HepG2 (cell line): Measurements from ENCODE around the gene ULBP1. TPM values are rescaled to one million over a fixed set of nuclear protein-coding genes. Genes with fewer than 3 reads are reported as not detected.

Experiments
- ATF2 ChIP-seq: sonication (generic); formaldehyde crosslinking; IDR thresholded peaks from 2 replicates; pipeline ENCODE4 v1.4.0; 2020; ENCODE audit warnings: missing genetic modification reagents
- HINFP ChIP-seq: sonication (generic); formaldehyde crosslinking; IDR thresholded peaks from 2 replicates; pipeline ENCODE4 v1.4.0; 2020; ENCODE audit warnings: low read depth, mild to moderate bottlenecking, missing genetic modification reagents
- HNRNPUL1 ChIP-seq: fragments of 200-400 bp; formaldehyde crosslinking; IDR thresholded peaks from 2 replicates; pipeline ENCODE4 v1.6.1; 2017; ENCODE audit warnings: low read depth, mild to moderate bottlenecking, low read length, moderate library complexity
- PBX2 ChIP-seq: IDR thresholded peaks from 2 replicates; pipeline ENCODE4 v1.6.1; 2016; ENCODE audit warnings: control low read depth
- PREB ChIP-seq: sonication (generic); formaldehyde crosslinking; IDR thresholded peaks from 2 replicates; pipeline ENCODE4 v1.4.0; 2020; ENCODE audit warnings: missing genetic modification reagents
- RXRA ChIP-seq: sonication (generic); formaldehyde crosslinking; IDR thresholded peaks from 2 replicates; pipeline ENCODE4 v1.5.1; 2020; ENCODE audit warnings: missing genetic modification reagents
- SOX6 ChIP-seq, 2 experiments: fragments of 450-650 bp in 1 of 2; sonication (generic) in 1 of 2; formaldehyde crosslinking in 1 of 2; IDR thresholded peaks; 2 replicates each; pipeline versions ENCODE4 v1.4.0 to v1.6.1; 2017 to 2020; ENCODE audit warnings: antibody characterized with exemption in 1 of 2, mild to moderate bottlenecking in 1 of 2, missing genetic modification reagents in 1 of 2
- ZHX1 ChIP-seq: sonication (generic); formaldehyde crosslinking; IDR thresholded peaks from 2 replicates; pipeline ENCODE4 v1.8.1; 2022; ENCODE audit warnings: low read depth, mild to moderate bottlenecking, missing genetic modification reagents
- ZNF142 ChIP-seq: sonication (generic); formaldehyde crosslinking; IDR thresholded peaks from 2 replicates; pipeline ENCODE4 v1.4.0; 2020; ENCODE audit warnings: missing genetic modification reagents
- ZNF740 ChIP-seq: sonication (generic); formaldehyde crosslinking; IDR thresholded peaks from 2 replicates; pipeline ENCODE4 v1.4.0; 2020; ENCODE audit warnings: missing genetic modification reagents
- ZNF792 ChIP-seq: IDR thresholded peaks from 2 replicates; pipeline ENCODE4 v1.6.1; 2016
- ZSCAN20 ChIP-seq: sonication (generic); formaldehyde crosslinking; IDR thresholded peaks from 2 replicates; pipeline ENCODE4 v1.4.0; 2020; ENCODE audit warnings: missing genetic modification reagents, mild to moderate bottlenecking, borderline replicate concordance
- polyA plus RNA-seq, 8 experiments: library from polyadenylated mRNA; depleted of rRNA in 3 of 8; stranded (reverse) in 7 of 8; unstranded in 1 of 8; fragments of >200 nt; fragmentation: Illumina TruSeq in 4 of 8; extraction: Trizol in 4 of 8; gene quantifications; 2 replicates each; pipeline versions ENCODE4 v1.2.1 to v1.2.3, GENCODE V29; 2011 to 2016; ENCODE audit warnings: low read depth in 4 of 8, missing spikeins in 1 of 8, mixed read lengths in 1 of 8; ENCODE audit not compliant: insufficient read depth in 1 of 8
- total RNA-seq, 5 experiments: library from RNA; depleted of rRNA; stranded (reverse); fragments of >200 nt; fragmentation: Illumina TruSeq; extraction: Trizol; gene quantifications; 2 replicates each; pipeline ENCODE4 v1.2.3, GENCODE V29; 2016; ENCODE audit warnings: low read depth in 1 of 5

ULBP1 gene
- total and polyA plus RNA-seq, 2 of the 13 experiments (the other 11 are each of a cell fraction or from before 2014, with no cell fraction given), result 0.04 to 0.09 TPM

- no peak for TF ChIP-seq SOX6 (IDR thresholded peaks at IDR 0.05)
- peak; percentile 65 for TF ChIP-seq SOX6 (CRISPR knock-in tag; IDR thresholded peaks at IDR 0.05)
- peak; percentile 51; the same call in 1 of the 2 replicates for TF ChIP-seq HINFP (CRISPR knock-in tag)
- no peak for TF ChIP-seq ZNF740
- peak; percentile 37; the same call in 1 of the 2 replicates for TF ChIP-seq RXRA (CRISPR knock-in tag)
- no peak for TF ChIP-seq PBX2
- no peak for TF ChIP-seq ZNF142 (CRISPR knock-in tag)
- peak; percentile 35; the same call in 1 of the 2 replicates for TF ChIP-seq ZNF792
- TF ChIP-seq ZSCAN20 (CRISPR knock-in tag), result 0 out of 2 replicates have a peak, but pooled peaks have one; percentile 28
- no peak for TF ChIP-seq HNRNPUL1
- peak; percentile 78; the same call in 1 of the 2 replicates for TF ChIP-seq ZHX1 (CRISPR knock-in tag)
- TF ChIP-seq ATF2 (CRISPR knock-in tag), result no peak
- TF ChIP-seq PREB (CRISPR knock-in tag), result peak; percentile 83; the same call in 1 of the 2 replicates
Observed at GRCh38 chr6:150004783-150005717, 41.3 kb downstream of the ULBP1 start (continued).
